Measurements from ENCODE around the gene PPP1R37. TPM values are rescaled to one million over a fixed set of nuclear protein-coding genes. Genes with fewer than 3 reads are reported as not detected.

Gene PPP1R37
- total and polyA plus RNA-seq, 2 of the 13 experiments (the other 11 are each of a cell fraction or from before 2014, with no cell fraction given) = 9.0 to 14.3 TPM

GRCh38 chr19:45076029-45076850 is 16.7 kb upstream of the PPP1R37 start, which contains the start of gene ZNF296 (continued):
- TF ChIP-seq, protein P1, sequence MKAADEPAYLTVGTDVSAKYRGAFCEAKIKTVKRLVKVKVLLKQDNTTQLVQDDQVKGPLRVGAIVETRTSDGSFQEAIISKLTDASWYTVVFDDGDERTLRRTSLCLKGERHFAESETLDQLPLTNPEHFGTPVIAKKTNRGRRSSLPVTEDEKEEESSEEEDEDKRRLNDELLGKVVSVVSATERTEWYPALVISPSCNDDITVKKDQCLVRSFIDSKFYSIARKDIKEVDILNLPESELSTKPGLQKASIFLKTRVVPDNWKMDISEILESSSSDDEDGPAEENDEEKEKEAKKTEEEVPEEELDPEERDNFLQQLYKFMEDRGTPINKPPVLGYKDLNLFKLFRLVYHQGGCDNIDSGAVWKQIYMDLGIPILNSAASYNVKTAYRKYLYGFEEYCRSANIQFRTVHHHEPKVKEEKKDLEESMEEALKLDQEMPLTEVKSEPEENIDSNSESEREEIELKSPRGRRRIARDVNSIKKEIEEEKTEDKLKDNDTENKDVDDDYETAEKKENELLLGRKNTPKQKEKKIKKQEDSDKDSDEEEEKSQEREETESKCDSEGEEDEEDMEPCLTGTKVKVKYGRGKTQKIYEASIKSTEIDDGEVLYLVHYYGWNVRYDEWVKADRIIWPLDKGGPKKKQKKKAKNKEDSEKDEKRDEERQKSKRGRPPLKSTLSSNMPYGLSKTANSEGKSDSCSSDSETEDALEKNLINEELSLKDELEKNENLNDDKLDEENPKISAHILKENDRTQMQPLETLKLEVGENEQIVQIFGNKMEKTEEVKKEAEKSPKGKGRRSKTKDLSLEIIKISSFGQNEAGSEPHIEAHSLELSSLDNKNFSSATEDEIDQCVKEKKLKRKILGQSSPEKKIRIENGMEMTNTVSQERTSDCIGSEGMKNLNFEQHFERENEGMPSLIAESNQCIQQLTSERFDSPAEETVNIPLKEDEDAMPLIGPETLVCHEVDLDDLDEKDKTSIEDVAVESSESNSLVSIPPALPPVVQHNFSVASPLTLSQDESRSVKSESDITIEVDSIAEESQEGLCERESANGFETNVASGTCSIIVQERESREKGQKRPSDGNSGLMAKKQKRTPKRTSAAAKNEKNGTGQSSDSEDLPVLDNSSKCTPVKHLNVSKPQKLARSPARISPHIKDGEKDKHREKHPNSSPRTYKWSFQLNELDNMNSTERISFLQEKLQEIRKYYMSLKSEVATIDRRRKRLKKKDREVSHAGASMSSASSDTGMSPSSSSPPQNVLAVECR (CRISPR knock-in tag; IDR thresholded peaks at IDR 0.05; ENCODE audit: borderline replicate concordance) = peak; percentile 84; the same call in 1 of the 2 replicates
- peak; percentile 89 for TF ChIP-seq ZIK1 (CRISPR knock-in tag; IDR thresholded peaks at IDR 0.05; ENCODE audit: borderline replicate concordance, low read depth)
- TF ChIP-seq ELF1 (CRISPR knock-in tag; IDR thresholded peaks at IDR 0.05) = no peak
- no peak; the same call in 1 of the 2 replicates for TF ChIP-seq DR1 (CRISPR knock-in tag; IDR thresholded peaks at IDR 0.05)
- no peak for TF ChIP-seq ZNF564 (CRISPR knock-in tag; IDR thresholded peaks at IDR 0.05)
- TF ChIP-seq ZMYM4 (CRISPR knock-in tag; IDR thresholded peaks at IDR 0.05) = no peak; the same call in 1 of the 2 replicates
- no peak for TF ChIP-seq ZNF839 (CRISPR knock-in tag; IDR thresholded peaks at IDR 0.05; ENCODE audit: borderline replicate concordance)
- TF ChIP-seq GTF2F1 (IDR thresholded peaks at IDR 0.05; ENCODE audit: low read length) = no peak
- TF ChIP-seq ZSCAN29 (CRISPR knock-in tag; conservative IDR thresholded peaks at IDR 0.05) = no peak
- TF ChIP-seq SYNCRIP (IDR thresholded peaks at IDR 0.05; ENCODE audit: insufficient read depth, low read depth, low read length) = no peak
- TF ChIP-seq PBX2 (CRISPR knock-in tag; IDR thresholded peaks at IDR 0.05) = no peak
- TF ChIP-seq, protein P2, sequence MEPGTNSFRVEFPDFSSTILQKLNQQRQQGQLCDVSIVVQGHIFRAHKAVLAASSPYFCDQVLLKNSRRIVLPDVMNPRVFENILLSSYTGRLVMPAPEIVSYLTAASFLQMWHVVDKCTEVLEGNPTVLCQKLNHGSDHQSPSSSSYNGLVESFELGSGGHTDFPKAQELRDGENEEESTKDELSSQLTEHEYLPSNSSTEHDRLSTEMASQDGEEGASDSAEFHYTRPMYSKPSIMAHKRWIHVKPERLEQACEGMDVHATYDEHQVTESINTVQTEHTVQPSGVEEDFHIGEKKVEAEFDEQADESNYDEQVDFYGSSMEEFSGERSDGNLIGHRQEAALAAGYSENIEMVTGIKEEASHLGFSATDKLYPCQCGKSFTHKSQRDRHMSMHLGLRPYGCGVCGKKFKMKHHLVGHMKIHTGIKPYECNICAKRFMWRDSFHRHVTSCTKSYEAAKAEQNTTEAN (CRISPR knock-in tag; conservative IDR thresholded peaks at IDR 0.05) = peak; percentile 43; the same call in 1 of the 2 replicates
- TF ChIP-seq MZF1 (CRISPR knock-in tag; IDR thresholded peaks at IDR 0.05; ENCODE audit: borderline replicate concordance) = no peak
- no peak for TF ChIP-seq ZNF234 (CRISPR knock-in tag; conservative IDR thresholded peaks at IDR 0.05)
- no peak for TF ChIP-seq ZNF775 (CRISPR knock-in tag; IDR thresholded peaks at IDR 0.05; ENCODE audit: borderline replicate concordance)

All from HepG2 (cell line).